UCSD-AML1 (cell line): ENCODE measurements around the gene MAST4.

Experiments used
- DNase-seq: peaks from one replicate; lab custom pipeline; 2025; ENCODE audit not compliant: unreplicated experiment; lab: John Stamatoyannopoulos, UW

Gene MAST4

DNA sequence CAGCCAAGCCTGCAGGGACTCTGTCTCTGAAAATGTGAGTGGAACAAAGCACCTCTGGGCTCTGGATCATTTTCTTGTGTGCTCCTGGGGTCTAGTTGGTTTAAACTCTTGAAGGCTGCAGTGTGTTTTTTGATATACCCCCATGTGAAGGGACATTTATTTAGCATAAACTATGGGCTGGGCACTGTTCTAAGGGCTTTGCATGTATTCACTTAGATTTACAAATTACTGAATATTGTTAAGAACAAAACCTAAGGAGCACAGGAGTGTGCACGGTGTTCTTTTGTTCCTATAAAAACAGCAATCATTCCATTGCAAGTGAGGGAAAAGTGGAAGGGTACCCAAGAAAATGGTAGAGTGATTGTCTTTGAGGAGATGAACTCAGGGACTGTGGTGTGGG lies 620.4 kb downstream of the MAST4 start:
- no peak for DNase-seq
